ENCODE measurements around the gene SLC23A2. TPM values are rescaled to one million over a fixed set of nuclear protein-coding genes. Genes with fewer than 3 reads are reported as not detected.
A peak's percentile ranks its signal among the peaks of the same experiment; 100 is the strongest.
"Not testable (repeated sequence)": the region's sequence is repeated elsewhere in the genome, so short reads cannot be mapped to it uniquely, and the experiment has no call there.

SLC23A2 gene
- total RNA-seq, 4 donors from 2014 or later = 17.1 to 22.9 (median 20.1) TPM

DNA sequence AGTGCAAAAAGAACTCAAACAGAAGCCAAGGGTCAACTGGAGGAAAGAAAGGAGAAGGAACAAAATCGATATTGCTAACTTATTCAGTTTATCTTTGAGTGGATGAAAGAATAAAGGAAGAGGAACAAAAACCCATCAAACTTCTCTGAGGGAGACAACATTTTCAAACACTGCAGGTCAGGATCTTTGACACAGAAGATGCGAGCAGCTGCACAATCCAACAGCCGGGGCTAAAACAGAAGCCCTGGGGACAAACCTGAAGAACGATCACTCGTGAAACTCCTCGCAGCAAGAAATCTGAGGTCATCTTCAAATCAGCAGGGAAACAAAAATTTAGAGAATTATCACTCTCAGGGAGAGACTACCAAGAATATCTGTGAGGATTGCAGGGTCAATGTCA, 14.2 kb downstream of the SLC23A2 start:
- DNase-seq (ENCODE audit: low spot score) (no peak), ATAC-seq (ENCODE audit: low FRiP score) (no peak)
- TF ChIP-seq, protein P1, sequence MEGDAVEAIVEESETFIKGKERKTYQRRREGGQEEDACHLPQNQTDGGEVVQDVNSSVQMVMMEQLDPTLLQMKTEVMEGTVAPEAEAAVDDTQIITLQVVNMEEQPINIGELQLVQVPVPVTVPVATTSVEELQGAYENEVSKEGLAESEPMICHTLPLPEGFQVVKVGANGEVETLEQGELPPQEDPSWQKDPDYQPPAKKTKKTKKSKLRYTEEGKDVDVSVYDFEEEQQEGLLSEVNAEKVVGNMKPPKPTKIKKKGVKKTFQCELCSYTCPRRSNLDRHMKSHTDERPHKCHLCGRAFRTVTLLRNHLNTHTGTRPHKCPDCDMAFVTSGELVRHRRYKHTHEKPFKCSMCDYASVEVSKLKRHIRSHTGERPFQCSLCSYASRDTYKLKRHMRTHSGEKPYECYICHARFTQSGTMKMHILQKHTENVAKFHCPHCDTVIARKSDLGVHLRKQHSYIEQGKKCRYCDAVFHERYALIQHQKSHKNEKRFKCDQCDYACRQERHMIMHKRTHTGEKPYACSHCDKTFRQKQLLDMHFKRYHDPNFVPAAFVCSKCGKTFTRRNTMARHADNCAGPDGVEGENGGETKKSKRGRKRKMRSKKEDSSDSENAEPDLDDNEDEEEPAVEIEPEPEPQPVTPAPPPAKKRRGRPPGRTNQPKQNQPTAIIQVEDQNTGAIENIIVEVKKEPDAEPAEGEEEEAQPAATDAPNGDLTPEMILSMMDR (IDR thresholded peaks at IDR 0.05) = no peak

DNA sequence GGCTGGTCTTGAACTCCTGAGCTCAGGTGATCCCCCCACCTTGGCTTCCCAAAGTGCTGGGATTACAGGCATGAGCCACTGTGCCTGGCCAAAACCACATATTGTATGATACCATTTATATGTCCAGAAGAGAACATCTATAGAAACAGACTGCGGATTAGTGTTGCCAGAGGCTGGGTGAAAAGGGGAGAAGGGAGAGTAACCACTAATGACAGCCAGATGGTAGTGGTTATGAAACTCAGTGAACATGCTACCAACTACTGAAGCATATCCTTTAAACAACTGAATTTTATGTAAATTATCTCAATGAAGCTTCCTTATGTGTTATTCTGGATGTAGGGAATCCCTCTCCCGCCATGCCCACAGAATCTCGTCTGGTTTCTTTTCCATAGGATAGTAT, 15.7 kb downstream of the SLC23A2 start:
- DNase-seq (ENCODE audit: low spot score) = no peak
- TF ChIP-seq, protein P1 (IDR thresholded peaks at IDR 0.05) = no peak
- ATAC-seq (ENCODE audit: low FRiP score) = no peak

DNA sequence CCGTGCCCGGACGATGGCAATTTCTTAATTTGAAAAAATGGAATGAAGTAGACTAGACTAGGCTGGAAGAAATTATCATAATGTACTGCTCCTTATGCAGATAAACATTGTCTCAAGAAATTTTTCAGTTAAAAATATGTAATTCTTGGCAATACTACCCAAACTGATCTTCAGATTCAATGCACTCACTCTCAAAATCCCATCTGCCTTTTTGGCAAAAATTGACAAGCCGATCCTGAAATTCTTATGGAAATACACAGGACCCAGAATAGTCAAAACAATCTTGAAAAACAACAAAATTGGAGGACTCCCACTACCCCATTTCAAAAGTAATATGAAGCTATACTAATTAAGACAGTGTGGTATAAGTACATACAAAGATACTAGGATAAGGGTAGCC, 19.0 kb downstream of the SLC23A2 start:
- TF ChIP-seq, protein P1 (IDR thresholded peaks at IDR 0.05) = no peak
- ATAC-seq (ENCODE audit: low FRiP score) (no peak), DNase-seq (ENCODE audit: low spot score) (no peak)

GRCh38 chr20:4979841-4980410, 21.4 kb downstream of the SLC23A2 start:
- no peak for ATAC-seq (ENCODE audit: low FRiP score)
- TF ChIP-seq, protein P1 (IDR thresholded peaks at IDR 0.05) = no peak
- no peak for DNase-seq (ENCODE audit: low spot score)

GRCh38 chr20:4978050-4978918, 23.0 kb downstream of the SLC23A2 start:
- ATAC-seq (ENCODE audit: low FRiP score) = no peak
- TF ChIP-seq, protein P1 (IDR thresholded peaks at IDR 0.05) = no peak
- DNase-seq (ENCODE audit: low spot score) = no peak

- ATAC-seq (ENCODE audit: low FRiP score); DNase-seq (ENCODE audit: low spot score): not testable (repeated sequence)
Measured at GRCh38 chr20:4976014-4976413, 25.3 kb downstream of the SLC23A2 start.

- TF ChIP-seq, protein P1 (IDR thresholded peaks at IDR 0.05) = no peak
- ATAC-seq (ENCODE audit: low FRiP score) (peak; percentile 51), DNase-seq (ENCODE audit: low spot score) (no peak)
Measured at GRCh38 chr20:4973330-4974097, 27.8 kb downstream of the SLC23A2 start.
